PC-3 (cell line): ENCODE data around the gene SSTR5.

Experiments
- EZH2 ChIP-seq: fragments of 300-600 bp; sonication (generic); IDR thresholded peaks from one replicate; pipeline ENCODE4 v1.6.1; 2017; ENCODE audit warnings: antibody characterized with exemption, mild to moderate bottlenecking, low read length; ENCODE audit not compliant: unreplicated experiment
- TF ChIP-seq, protein P1 (sequence below): fragments of 300-600 bp; sonication (generic); conservative IDR thresholded peaks from 2 replicates; pipeline ENCODE4 v1.5.1; 2017; ENCODE audit warnings: antibody characterized with exemption, low read depth, mild to moderate bottlenecking, low read length

DNA sequence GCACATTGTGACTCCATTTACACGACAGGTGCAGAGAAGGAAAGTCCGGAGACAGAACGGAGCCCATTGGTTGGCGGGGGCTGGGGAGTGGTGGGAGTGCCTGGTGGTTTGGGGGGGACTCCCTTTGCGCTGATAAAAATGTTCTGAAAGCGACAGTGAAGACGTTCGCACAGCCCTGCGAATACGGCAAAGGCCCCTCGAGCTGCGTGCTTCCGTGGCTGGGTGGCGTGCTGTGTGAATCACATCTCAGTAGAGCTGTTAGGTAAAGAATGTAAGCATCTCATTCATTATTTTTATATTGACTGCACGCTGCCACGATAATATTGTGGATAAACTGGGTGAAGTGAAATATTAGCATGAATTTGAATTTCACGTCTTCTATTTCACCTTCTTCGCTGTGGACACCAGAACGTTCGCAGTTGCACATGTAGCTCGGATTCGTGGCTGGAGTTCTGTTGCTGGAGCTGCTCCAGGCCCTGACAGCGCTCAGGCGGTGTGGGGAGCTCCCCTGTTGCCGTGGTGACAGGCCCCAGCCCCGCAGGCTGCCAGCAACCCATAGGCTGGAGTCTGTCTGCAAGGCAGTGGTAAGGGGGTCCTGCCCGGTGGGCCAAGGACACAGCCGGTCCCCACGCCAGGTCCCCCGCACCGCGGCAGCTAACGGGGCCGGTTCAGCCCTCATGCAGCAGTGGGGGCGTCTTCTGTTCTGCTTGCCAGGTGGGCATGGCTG lies 46.3 kb upstream of the SSTR5 start:
- TF ChIP-seq, protein P1, sequence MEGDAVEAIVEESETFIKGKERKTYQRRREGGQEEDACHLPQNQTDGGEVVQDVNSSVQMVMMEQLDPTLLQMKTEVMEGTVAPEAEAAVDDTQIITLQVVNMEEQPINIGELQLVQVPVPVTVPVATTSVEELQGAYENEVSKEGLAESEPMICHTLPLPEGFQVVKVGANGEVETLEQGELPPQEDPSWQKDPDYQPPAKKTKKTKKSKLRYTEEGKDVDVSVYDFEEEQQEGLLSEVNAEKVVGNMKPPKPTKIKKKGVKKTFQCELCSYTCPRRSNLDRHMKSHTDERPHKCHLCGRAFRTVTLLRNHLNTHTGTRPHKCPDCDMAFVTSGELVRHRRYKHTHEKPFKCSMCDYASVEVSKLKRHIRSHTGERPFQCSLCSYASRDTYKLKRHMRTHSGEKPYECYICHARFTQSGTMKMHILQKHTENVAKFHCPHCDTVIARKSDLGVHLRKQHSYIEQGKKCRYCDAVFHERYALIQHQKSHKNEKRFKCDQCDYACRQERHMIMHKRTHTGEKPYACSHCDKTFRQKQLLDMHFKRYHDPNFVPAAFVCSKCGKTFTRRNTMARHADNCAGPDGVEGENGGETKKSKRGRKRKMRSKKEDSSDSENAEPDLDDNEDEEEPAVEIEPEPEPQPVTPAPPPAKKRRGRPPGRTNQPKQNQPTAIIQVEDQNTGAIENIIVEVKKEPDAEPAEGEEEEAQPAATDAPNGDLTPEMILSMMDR, result no peak
- TF ChIP-seq EZH2, result no peak
